K562 (cell line): ENCODE results near the gene NEK2.

Experiments
- IFI16 ChIP-seq: fragments of 250-450 bp; sonication (Bioruptor Pico); IDR thresholded peaks from 2 replicates; pipeline ENCODE4 v2.1.2; 2022; ENCODE audit warnings: mild to moderate bottlenecking, inconsistent platforms
- RFX5 ChIP-seq: IDR thresholded peaks from 2 replicates; pipeline ENCODE4 v1.6.1; 2011; ENCODE audit warnings: low read depth, mild to moderate bottlenecking, improper control_type of control experiment, low read length

DNA sequence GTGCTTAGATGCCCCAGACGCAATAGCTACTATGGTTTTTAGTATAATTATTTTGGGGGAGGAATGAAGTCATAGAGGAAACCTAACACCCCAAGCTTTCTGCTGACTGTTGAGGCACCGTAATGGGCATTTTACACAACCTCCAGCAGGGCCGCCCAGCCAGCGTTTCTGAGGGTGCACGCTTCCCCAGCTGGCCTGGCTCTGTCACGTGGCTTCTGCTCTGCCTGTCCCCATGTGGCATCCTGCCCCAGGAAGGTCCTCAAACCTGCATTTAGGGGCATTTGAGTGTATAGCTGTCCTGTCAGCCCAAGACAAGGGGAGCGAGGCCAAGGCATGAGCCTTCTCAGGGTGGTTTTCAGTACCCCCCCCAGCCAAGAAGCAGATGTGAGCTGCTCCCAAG is 10.4 kb upstream of the NEK2 start:
- TF ChIP-seq IFI16 (CRISPR knock-in tag): no peak
- no peak for TF ChIP-seq RFX5
